BJ (cell line): Measurements from ENCODE around the gene CCM2. TPM values are rescaled to one million over a fixed set of nuclear protein-coding genes. Genes with fewer than 3 reads are reported as not detected.

Experiments used
- CTCF ChIA-PET: fragments of 350-600 bp; formaldehyde crosslinking; extraction: SDS; loops from one replicate; lab custom pipeline; 2021; ENCODE audit warnings: antibody characterized with exemption, inconsistent platforms; lab: Yijun Ruan, JAX
- POLR2A ChIA-PET: fragments of 300-600 bp; sonication (Branson Sonifier 250); formaldehyde crosslinking; extraction: SDS; loops from one replicate; lab custom pipeline; 2021; ENCODE audit warnings: antibody characterized with exemption; lab: Charles Lee
- DNase-seq: peaks from one replicate; pipeline ENCODE4 v3.0.0-alpha.2; 2011; ENCODE audit warnings: low read depth
- H3K27me3 ChIP-seq: 2 replicates; pipeline ENCODE4 v1.6.0; 2011; ENCODE audit warnings: low read length; ENCODE audit not compliant: control insufficient read depth, insufficient read depth
- H3K36me3 ChIP-seq: 2 replicates; pipeline ENCODE4 v1.5.1; 2011; ENCODE audit warnings: low read length; ENCODE audit not compliant: control insufficient read depth, insufficient read depth
- H3K4me3 ChIP-seq: 2 replicates; pipeline ENCODE4 v1.5.1; 2011; ENCODE audit warnings: low read depth, mild to moderate bottlenecking, control low read depth, low read length
- CTCF ChIP-seq: IDR thresholded peaks from 2 replicates; pipeline ENCODE4 v1.5.1; 2011; ENCODE audit warnings: low read depth, mild to moderate bottlenecking, control low read depth, inconsistent platforms, low read length, moderate library complexity; ENCODE audit not compliant: insufficient read depth
- polyA plus RNA-seq: library from polyadenylated mRNA; depleted of rRNA; stranded (reverse); fragments of >200 nt; gene quantifications from 2 replicates; pipeline ENCODE4 v1.2.3, GENCODE V29; 2011

Gene CCM2
- polyA plus RNA-seq, 1 experiment = 48.2 TPM

- Histone ChIP-seq H3K36me3 (peaks cover 8% of the 10 kb centered on the region), H3K27me3 (no peaks in the 10 kb centered on the region), H3K4me3 (no peak within 1 kb of the TSS)
- POLR2A ChIA-PET = no interaction called here
- TF ChIP-seq CTCF = no peak
- DNase-seq = no peak
- CTCF ChIA-PET = interaction anchor here (1.2 kb wide), 1 partner anchor 157 kb away, joined by 4 read pairs; no protein-coding TSS in a partner anchor
Measured at GRCh38 chr7:44978511-44979366, 21.3 kb upstream of the CCM2 start, which contains the start of gene MYO1G. Gene MYO1G (minus strand): TSS chr7:44979015. CDS start chr7:44978961, 54 bp downstream.

GRCh38 chr7:44979481-44980392, 20.3 kb upstream of the CCM2 start:
- ChIA-PET CTCF (interaction anchor here (1.4 kb wide), 2 partner anchors 9 to 19 kb away, joined by 3 read pairs; no protein-coding TSS in a partner anchor), POLR2A (interaction anchor here (0.6 kb wide), 1 partner anchor 20 kb away, joined by 4 read pairs; no protein-coding TSS in a partner anchor)
- H3K4me3 ChIP-seq = no peak overlapping the region
- no peak for DNase-seq
- H3K27me3 ChIP-seq = no peaks in the 10 kb centered on the region
- H3K36me3 ChIP-seq = peaks cover 13% of the 10 kb centered on the region
- no peak for TF ChIP-seq CTCF

- Histone ChIP-seq H3K27me3 (no peaks in the 10 kb centered on the region), H3K36me3 (peaks cover 14% of the 10 kb centered on the region), H3K4me3 (no peak overlapping the region)
- ChIA-PET POLR2A (no interaction called here), CTCF (interaction anchor here (0.6 to 1.4 kb wide), 3 partner anchors 8 to 132 kb away, joined by 3 read pairs; no protein-coding TSS in a partner anchor)
- DNase-seq = no peak
- TF ChIP-seq CTCF = no peak
Measured at GRCh38 chr7:44980393-44981034, 19.5 kb upstream of the CCM2 start.

GRCh38 chr7:44981035-44981706, 18.8 kb upstream of the CCM2 start:
- Histone ChIP-seq H3K27me3 (no peaks in the 10 kb centered on the region), H3K4me3 (no peak overlapping the region), H3K36me3 (peaks cover 14% of the 10 kb centered on the region)
- no peak for DNase-seq
- ChIA-PET POLR2A (no interaction called here), CTCF (interaction anchor here (0.6 to 3.5 kb wide), 5 partner anchors 8 to 155 kb away, joined by 3 to 22 read pairs (median 3); no protein-coding TSS in a partner anchor)
- no peak for TF ChIP-seq CTCF
